ENCODE measurements around the gene KCNJ5.

Gene KCNJ5

DNA sequence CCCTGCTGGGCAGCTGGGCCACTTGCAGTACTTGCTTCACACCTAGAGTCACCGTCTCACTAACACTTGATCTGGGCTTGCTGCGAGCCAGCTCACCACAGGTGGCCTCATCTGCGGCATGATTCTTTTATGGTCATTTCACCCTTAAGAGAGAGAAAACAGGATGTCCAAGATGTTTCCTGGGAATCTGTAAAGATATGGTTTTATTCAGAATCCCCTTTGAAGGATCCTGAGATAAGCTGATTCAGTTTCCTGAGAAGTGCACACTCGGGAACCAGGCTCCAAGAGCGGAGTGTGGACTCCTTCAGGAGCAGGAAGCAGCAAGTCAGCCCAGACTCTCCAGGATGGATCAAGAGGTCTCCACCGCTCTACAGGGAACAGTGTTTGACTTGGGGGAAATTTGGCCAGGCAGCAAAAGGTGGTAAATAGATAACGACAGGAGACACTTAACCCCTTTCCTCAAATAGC is 73.3 kb downstream of the KCNJ5 start:
- no peak for DNase-seq

DNA sequence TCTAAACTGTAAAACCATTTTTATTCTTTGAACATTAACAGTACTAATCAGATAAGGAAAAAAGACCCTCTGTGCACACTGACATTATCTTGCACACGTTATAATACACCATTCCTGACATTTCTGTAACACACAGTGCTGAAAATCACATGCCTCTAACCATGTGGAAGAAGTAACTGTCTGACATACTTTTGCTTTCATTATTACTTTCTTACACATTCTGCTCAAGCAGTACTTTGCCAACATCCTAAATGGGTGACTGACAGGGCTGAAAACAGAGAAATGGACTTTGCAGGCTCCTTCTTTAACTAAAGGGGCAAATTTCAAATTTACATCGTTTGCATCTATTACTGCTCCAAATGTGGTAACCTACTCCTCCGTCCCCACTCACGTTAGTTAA is 74.3 kb downstream of the KCNJ5 start:
- no peak for DNase-seq

DNA sequence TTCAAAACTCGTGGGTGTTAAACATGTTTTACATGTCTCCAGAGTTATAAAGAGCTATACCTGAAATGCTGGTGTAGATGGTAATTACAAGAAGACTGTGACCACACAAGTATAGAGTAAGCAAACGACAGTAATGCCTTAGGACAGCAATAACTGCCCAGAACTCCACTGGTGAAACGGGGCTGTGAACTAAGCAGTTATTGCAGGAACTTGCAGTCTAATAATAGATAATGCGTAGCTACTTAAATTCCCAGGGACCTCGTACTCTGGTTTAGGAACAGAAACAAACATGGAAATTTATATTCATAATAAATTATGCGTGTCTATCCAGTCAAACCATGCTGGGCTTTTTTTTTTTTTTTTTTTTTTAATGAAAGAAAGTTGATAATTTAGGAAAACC is 76.4 kb downstream of the KCNJ5 start:
- DNase-seq, result no peak

DNA sequence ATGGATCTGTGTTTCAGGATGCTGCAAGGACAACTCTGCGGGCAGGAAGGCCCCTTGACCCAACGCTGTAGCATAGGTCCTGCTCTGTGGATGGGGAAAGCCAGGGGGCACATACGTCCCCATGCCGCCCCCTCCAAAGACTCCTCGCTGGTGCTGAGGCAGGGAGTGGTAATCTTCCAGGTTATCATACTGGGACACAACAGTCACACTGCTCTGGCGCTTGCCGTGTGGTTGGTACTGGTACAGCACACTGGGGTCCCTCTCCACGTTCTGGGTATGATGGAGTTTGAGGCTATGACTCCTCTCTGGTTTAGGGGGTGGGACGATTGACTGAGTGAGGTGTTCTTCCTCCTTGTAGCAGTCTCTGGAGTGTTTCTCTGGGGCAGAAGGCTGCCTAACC is 77.8 kb downstream of the KCNJ5 start:
- no peak for DNase-seq

All from stimulated activated CD8-positive, alpha-beta memory T cell treated with anti-CD3 and anti-CD28 coated beads, Interleukin-4, amount 100 ng/mL, for 48 hours (primary cell).